Naive B cell (primary cell): ENCODE results near the gene RRP15. TPM values are rescaled to one million over a fixed set of nuclear protein-coding genes. Genes with fewer than 3 reads are reported as not detected.

Experiments used
- ATAC-seq, 2 donors: fragments of 150-1000 bp; cut with Tn5 transposase; 2 replicates each; pipeline ENCODE4 v1.10.0; 2021; ENCODE audit warnings: low read depth in 2 of 2, mild to moderate bottlenecking in 2 of 2, moderate library complexity in 2 of 2
- DNase-seq: peaks from one replicate; pipeline ENCODE4 v3.0.0; 2022
- H3K27ac Mint-ChIP-seq, 6 donors: one replicate each; pipeline ENCODE4 v1.8.0; 2020 to 2022; ENCODE audit warnings: mild to moderate bottlenecking in 6 of 6, mixed read lengths in 6 of 6, moderate library complexity in 5 of 6, inconsistent platforms in 2 of 6
- H3K27me3 Mint-ChIP-seq, 3 donors: one replicate each; pipeline ENCODE4 v1.8.0; 2021 to 2022; ENCODE audit warnings: mixed read lengths in 3 of 3, mild to moderate bottlenecking in 1 of 3
- H3K36me3 Mint-ChIP-seq, 2 donors: one replicate each; pipeline ENCODE4 v1.8.0; 2020 to 2022; ENCODE audit warnings: mixed read lengths in 2 of 2, inconsistent platforms in 1 of 2, mild to moderate bottlenecking in 1 of 2
- H3K4me1 Mint-ChIP-seq, 3 donors: one replicate each; pipeline ENCODE4 v1.8.0; 2020 to 2022; ENCODE audit warnings: mixed read lengths in 3 of 3, inconsistent platforms in 1 of 3, mild to moderate bottlenecking in 1 of 3, moderate library complexity in 1 of 3
- H3K4me3 Mint-ChIP-seq, 8 donors: one replicate each; pipeline ENCODE4 v1.8.0; 2020 to 2022; ENCODE audit warnings: mild to moderate bottlenecking in 8 of 8, mixed read lengths in 8 of 8, moderate library complexity in 8 of 8, inconsistent platforms in 2 of 8
- H3K9me3 Mint-ChIP-seq, 7 donors: one replicate each; pipeline ENCODE4 v1.8.0; 2020 to 2022; ENCODE audit warnings: mixed read lengths in 7 of 7, mild to moderate bottlenecking in 5 of 7, inconsistent platforms in 2 of 7, moderate library complexity in 1 of 7
- polyA plus RNA-seq, 6 donors: library from polyadenylated mRNA; unstranded; fragments of 300-500 nt; fragmentation: Illumina TruSeq; gene quantifications; one replicate each; pipeline ENCODE4 v1.2.3, GENCODE V29; 2021; ENCODE audit warnings: low read depth in 6 of 6

Gene RRP15
- polyA plus RNA-seq, 6 donors from 2014 or later = 7.5 to 26.4 (median 18.5) TPM

GRCh38 chr1:218363141-218363540 lies 78.0 kb downstream of the RRP15 start:
- no peaks in the 10 kb centered on the region for H3K27me3 Mint-ChIP-seq
- no peak overlapping the region for H3K4me3 Mint-ChIP-seq
- no peaks in the 10 kb centered on the region for H3K36me3 Mint-ChIP-seq
- ATAC-seq (no peak), DNase-seq (no peak)
- H3K27ac Mint-ChIP-seq = no peak overlapping the region
- no peaks in the 10 kb centered on the region for H3K9me3 Mint-ChIP-seq
- H3K4me1 Mint-ChIP-seq = peaks cover 0 to 4% (median 0%) of the 10 kb centered on the region in 3 donors

GRCh38 chr1:218364028-218364710 lies 79.1 kb downstream of the RRP15 start:
- Mint-ChIP-seq H3K27me3 (no peaks in the 10 kb centered on the region), H3K4me3 (no peak overlapping the region), H3K4me1 (peaks cover 0 to 4% (median 0%) of the 10 kb centered on the region in 3 donors), H3K27ac (no peak overlapping the region), H3K36me3 (peaks cover 0 to 4% of the 10 kb centered on the region in 2 donors), H3K9me3 (no peaks in the 10 kb centered on the region)
- no peak for DNase-seq
- no peak for ATAC-seq

- Mint-ChIP-seq H3K4me1 (peaks cover 0 to 4% (median 0%) of the 10 kb centered on the region in 3 donors), H3K9me3 (no peaks in the 10 kb centered on the region), H3K27ac (no peak overlapping the region), H3K27me3 (no peaks in the 10 kb centered on the region), H3K36me3 (peaks cover 0 to 4% of the 10 kb centered on the region in 2 donors), H3K4me3 (no peak overlapping the region)
- no peak for ATAC-seq
- DNase-seq = no peak
Measured at GRCh38 chr1:218365226-218365999, 80.3 kb downstream of the RRP15 start.

DNA sequence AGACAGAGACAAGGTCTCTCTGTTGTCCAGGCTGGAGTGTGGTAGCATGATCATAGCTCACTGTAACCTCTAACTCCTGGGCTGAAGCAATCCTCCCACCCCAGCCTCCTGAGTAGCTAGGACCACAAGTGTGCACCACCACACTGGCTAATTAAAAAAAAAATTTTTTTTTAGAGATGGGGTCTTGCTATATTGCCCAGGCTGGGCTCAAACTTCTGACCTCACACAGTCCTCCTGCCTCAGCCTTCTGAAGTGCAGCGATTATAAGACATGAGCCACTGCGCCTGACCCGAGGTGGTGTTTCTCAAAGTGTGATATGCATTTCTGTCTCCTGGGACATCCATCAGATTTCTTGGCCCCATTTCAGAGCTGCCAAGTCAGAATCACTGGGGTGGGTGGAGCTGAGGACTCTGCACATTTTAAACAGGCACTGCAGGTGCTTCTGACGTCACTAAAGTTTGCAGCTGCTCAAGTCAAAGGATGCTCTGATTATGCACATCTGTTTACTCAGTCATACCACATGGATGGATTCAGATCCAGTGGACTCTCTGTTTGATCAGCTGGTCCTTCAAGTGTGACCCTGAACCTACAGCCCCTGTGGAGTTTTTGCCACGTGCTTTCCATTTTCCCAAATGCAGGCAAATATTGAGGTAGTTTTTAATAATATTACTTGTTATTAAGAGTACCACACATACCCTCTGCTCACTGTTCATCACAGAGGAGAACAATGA lies 81.4 kb downstream of the RRP15 start:
- no peak overlapping the region for H3K4me3 Mint-ChIP-seq
- H3K27me3 Mint-ChIP-seq = no peaks in the 10 kb centered on the region
- H3K4me1 Mint-ChIP-seq = peaks cover 0 to 4% (median 0%) of the 10 kb centered on the region in 3 donors
- no peak for DNase-seq
- ATAC-seq = no peak
- H3K36me3 Mint-ChIP-seq = peaks cover 0 to 4% of the 10 kb centered on the region in 2 donors
- no peak overlapping the region for H3K27ac Mint-ChIP-seq
- no peaks in the 10 kb centered on the region for H3K9me3 Mint-ChIP-seq

- H3K4me3 Mint-ChIP-seq = no peak overlapping the region
- H3K27ac Mint-ChIP-seq = no peak overlapping the region
- ATAC-seq = no peak
- DNase-seq = no peak
- peaks cover 0 to 4% (median 0%) of the 10 kb centered on the region in 3 donors for H3K4me1 Mint-ChIP-seq
- peaks cover 0 to 4% of the 10 kb centered on the region in 2 donors for H3K36me3 Mint-ChIP-seq
- H3K9me3 Mint-ChIP-seq = no peaks in the 10 kb centered on the region
- no peaks in the 10 kb centered on the region for H3K27me3 Mint-ChIP-seq
Measured at GRCh38 chr1:218367118-218367517, 82.0 kb downstream of the RRP15 start.

GRCh38 chr1:218368686-218369085 lies 83.6 kb downstream of the RRP15 start:
- no peak for DNase-seq
- Mint-ChIP-seq H3K4me3 (no peak overlapping the region), H3K27me3 (no peaks in the 10 kb centered on the region), H3K36me3 (peaks cover 0 to 4% of the 10 kb centered on the region in 2 donors), H3K9me3 (no peaks in the 10 kb centered on the region), H3K27ac (no peak overlapping the region), H3K4me1 (peaks cover 0 to 4% (median 0%) of the 10 kb centered on the region in 3 donors)
- ATAC-seq = no peak

- no peak overlapping the region for H3K4me3 Mint-ChIP-seq
Measured at GRCh38 chr1:218369688-218370511, 84.8 kb downstream of the RRP15 start.

DNA sequence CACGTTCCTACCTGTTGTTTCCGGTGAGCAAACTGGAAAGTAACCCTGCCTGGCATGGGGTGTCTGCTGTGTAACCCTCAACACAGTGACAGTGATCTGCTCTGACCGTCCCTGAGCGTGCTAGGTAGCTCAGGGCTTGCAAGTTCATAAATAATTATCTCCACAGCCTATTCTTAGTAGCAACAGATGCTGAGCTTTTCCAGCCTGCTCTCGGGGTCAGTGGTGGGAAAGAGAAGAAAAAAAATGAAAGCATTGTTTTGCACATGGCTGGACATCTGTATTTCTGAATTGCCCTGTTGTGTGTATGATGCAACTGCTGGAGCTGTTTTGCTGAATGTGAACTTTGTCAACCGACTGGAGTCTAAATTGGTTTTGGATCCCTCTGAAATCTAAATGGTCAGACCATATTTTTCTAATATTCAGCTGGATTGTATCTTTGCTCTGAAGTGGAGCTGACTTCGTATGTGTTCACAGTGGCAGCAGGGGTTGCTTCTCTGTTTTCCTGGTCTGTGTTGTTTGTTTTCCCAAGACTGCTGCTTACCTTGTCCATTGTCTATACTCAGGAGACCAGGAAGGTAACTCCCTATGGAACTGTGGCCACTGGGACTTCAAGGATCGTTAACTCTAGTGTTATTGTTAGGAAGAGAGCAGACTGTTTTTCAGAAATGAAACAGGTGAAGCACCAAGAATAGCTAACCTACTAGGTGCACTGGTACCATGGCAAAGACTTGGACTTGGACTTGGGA lies 87.0 kb downstream of the RRP15 start:
- Mint-ChIP-seq H3K27ac (peak overlapping the region in 1 of 6 donors; percentile 8), H3K4me3 (no peak overlapping the region), H3K4me1 (peaks cover 4 to 6% (median 6%) of the 10 kb centered on the region in 3 donors), H3K27me3 (no peaks in the 10 kb centered on the region), H3K9me3 (no peaks in the 10 kb centered on the region), H3K36me3 (peaks cover 0 to 4% of the 10 kb centered on the region in 2 donors)
- no peak for ATAC-seq
- no peak for DNase-seq

More at GRCh38 chr1:218369688-218370511, 84.8 kb downstream of the RRP15 start:
- Mint-ChIP-seq H3K27ac (no peak overlapping the region), H3K36me3 (peaks cover 0 to 4% of the 10 kb centered on the region in 2 donors), H3K27me3 (no peaks in the 10 kb centered on the region), H3K4me1 (peaks cover 0 to 4% (median 0%) of the 10 kb centered on the region in 3 donors), H3K9me3 (no peaks in the 10 kb centered on the region)
- no peak for ATAC-seq
- no peak for DNase-seq

- ATAC-seq (no peak), DNase-seq (no peak)
- H3K4me3 Mint-ChIP-seq = no peak overlapping the region
- H3K9me3 Mint-ChIP-seq = no peaks in the 10 kb centered on the region
- H3K27ac Mint-ChIP-seq = peak overlapping the region in 1 of 6 donors; percentile 20
- peaks cover 5 to 13% (median 11%) of the 10 kb centered on the region in 3 donors for H3K4me1 Mint-ChIP-seq
- H3K27me3 Mint-ChIP-seq = no peaks in the 10 kb centered on the region
- H3K36me3 Mint-ChIP-seq = no peaks in the 10 kb centered on the region
Measured at GRCh38 chr1:218374401-218375353, 89.6 kb downstream of the RRP15 start.

- H3K4me3 Mint-ChIP-seq = peak overlapping the region in 1 of 8 donors; percentile 78
- ATAC-seq (no peak), DNase-seq (no peak)
- H3K36me3 Mint-ChIP-seq = peaks cover 0 to 5% of the 10 kb centered on the region in 2 donors
- H3K4me1 Mint-ChIP-seq = peaks cover 5 to 13% (median 11%) of the 10 kb centered on the region in 3 donors
- no peaks in the 10 kb centered on the region for H3K9me3 Mint-ChIP-seq
- peaks cover 0 to 7% (median 0%) of the 10 kb centered on the region in 3 donors for H3K27me3 Mint-ChIP-seq
- H3K27ac Mint-ChIP-seq = peak overlapping the region in 1 of 6 donors; percentile 47
Measured at GRCh38 chr1:218376722-218377121, 91.6 kb downstream of the RRP15 start.

DNA sequence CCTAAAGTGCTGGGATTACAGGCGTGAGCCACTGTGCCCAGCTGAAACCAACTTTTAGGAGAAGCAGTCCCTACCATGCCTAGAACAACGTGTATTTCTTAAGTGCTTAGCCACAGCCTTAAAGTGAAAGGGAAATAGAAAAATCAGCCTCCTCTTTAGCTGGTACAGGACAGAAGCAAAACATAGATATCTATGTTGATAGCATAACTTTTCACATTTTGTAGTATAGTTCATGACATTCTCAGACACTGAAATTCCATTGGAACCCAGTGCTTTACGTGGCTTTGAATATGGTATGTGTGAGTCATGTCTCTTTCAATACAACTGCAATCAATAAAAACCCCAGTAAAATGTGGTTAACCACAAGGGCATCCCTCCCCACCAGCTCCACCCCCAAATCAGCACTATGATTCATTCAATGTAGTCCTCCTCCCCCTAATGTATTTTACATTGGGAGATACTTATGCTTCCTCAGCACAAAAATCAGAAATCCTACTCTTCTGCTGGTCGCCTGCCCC lies 92.1 kb downstream of the RRP15 start:
- Mint-ChIP-seq H3K4me3 (peak overlapping the region in 2 of 8 donors; percentile 6 to 78), H3K27ac (peak overlapping the region in 1 of 6 donors; percentile 47), H3K4me1 (peaks cover 5 to 13% (median 11%) of the 10 kb centered on the region in 3 donors), H3K27me3 (peaks cover 0 to 7% (median 0%) of the 10 kb centered on the region in 3 donors), H3K36me3 (peaks cover 0 to 5% of the 10 kb centered on the region in 2 donors), H3K9me3 (no peaks in the 10 kb centered on the region)
- ATAC-seq = peak; percentile 52 to 77
- DNase-seq = peak; percentile 7
